ENCODE measurements around the gene COL20A1. TPM values are rescaled to one million over a fixed set of nuclear protein-coding genes. Genes with fewer than 3 reads are reported as not detected.

COL20A1 gene
- total and polyA plus RNA-seq, 2 donors (not counting 1 experiment from before 2014, with no cell fraction given): not detected

- 80% methylated on average over 26 of the region's 26 CpGs for WGBS (ENCODE audit: insufficient coverage)
- no peaks in the 10 kb centered on the region for H3K36me3 ChIP-seq (replicated peaks in 1 of 2; ENCODE audit: control extremely low read depth in 1 of 2, control insufficient read depth in 1 of 2, extremely low read depth in 1 of 2, insufficient read depth in 2 of 2, low read length in 1 of 2)
- no peak for DNase-seq
- intact Hi-C loops (cut with micrococcal nuclease): no loop called here
- H3K4me1 ChIP-seq (ENCODE audit: control insufficient read depth in 2 of 2, insufficient read depth in 2 of 2, low read length in 2 of 2): peaks cover 0 to 9% of the 10 kb centered on the region in 2 donors
- ChIA-PET CTCF (no interaction called here), POLR2A (no interaction called here)
- no peak overlapping the region for H3K27ac ChIP-seq (ENCODE audit: low read length in 2 of 2)
- H3K9me3 ChIP-seq (ENCODE audit: control extremely low read depth in 1 of 3, control insufficient read depth in 2 of 3, insufficient read depth in 1 of 3, low read length in 2 of 3): peaks cover 0 to 19% (median 0%) of the 10 kb centered on the region in 3 donors
- H4K20me1 ChIP-seq (ENCODE audit: control insufficient read depth, insufficient read depth, low read length, poor library complexity, severe bottlenecking): no peaks in the 10 kb centered on the region
- Mint-ChIP-seq H3K27ac (no peak overlapping the region), H3K4me1 (peaks cover 4% of the 10 kb centered on the region), H3K4me3 (no peak overlapping the region), H3K27me3 (peaks cover 15% of the 10 kb centered on the region), H3K9me3 (ENCODE audit: insufficient read depth) (no peaks in the 10 kb centered on the region)
- H3K9ac ChIP-seq (ENCODE audit: low read length): no peak overlapping the region
- no peak overlapping the region for H2AFZ ChIP-seq (ENCODE audit: insufficient read depth, low read depth, low read length, poor library complexity, severe bottlenecking)
- H3K27me3 ChIP-seq (replicated peaks in 1 of 4; ENCODE audit: control extremely low read depth in 1 of 4, control insufficient read depth in 3 of 4, insufficient read depth in 4 of 4, low read length in 3 of 4): peaks cover 0 to 47% (median 10%) of the 10 kb centered on the region in 4 experiments
- H3K4me3 ChIP-seq (ENCODE audit: control extremely low read depth in 1 of 5, extremely low read depth in 1 of 5, insufficient read depth in 1 of 5, low read depth in 2 of 5, low read length in 4 of 5): no peak overlapping the region
- H3K4me2 ChIP-seq (replicated peaks; ENCODE audit: low read depth, low read length, poor library complexity, severe bottlenecking): no peak overlapping the region
- H3K79me2 ChIP-seq (ENCODE audit: control insufficient read depth, insufficient read depth, low read length): no peaks in the 10 kb centered on the region
- ATAC-seq (ENCODE audit: low read depth): no peak
- TF ChIP-seq, protein P1, sequence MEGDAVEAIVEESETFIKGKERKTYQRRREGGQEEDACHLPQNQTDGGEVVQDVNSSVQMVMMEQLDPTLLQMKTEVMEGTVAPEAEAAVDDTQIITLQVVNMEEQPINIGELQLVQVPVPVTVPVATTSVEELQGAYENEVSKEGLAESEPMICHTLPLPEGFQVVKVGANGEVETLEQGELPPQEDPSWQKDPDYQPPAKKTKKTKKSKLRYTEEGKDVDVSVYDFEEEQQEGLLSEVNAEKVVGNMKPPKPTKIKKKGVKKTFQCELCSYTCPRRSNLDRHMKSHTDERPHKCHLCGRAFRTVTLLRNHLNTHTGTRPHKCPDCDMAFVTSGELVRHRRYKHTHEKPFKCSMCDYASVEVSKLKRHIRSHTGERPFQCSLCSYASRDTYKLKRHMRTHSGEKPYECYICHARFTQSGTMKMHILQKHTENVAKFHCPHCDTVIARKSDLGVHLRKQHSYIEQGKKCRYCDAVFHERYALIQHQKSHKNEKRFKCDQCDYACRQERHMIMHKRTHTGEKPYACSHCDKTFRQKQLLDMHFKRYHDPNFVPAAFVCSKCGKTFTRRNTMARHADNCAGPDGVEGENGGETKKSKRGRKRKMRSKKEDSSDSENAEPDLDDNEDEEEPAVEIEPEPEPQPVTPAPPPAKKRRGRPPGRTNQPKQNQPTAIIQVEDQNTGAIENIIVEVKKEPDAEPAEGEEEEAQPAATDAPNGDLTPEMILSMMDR (IDR thresholded peaks at IDR 0.05): no peak
- TF ChIP-seq EZH2 (IDR thresholded peaks at IDR 0.05; ENCODE audit: borderline replicate concordance, insufficient read depth, low read depth, low read length, poor library complexity, severe bottlenecking): no peak
Observed at GRCh38 chr20:63357921-63358905, 65.2 kb downstream of the COL20A1 start.

Measured in B cell (primary cell).